ENCODE data around the gene ANKRD63.

ANKRD63 gene

DNA sequence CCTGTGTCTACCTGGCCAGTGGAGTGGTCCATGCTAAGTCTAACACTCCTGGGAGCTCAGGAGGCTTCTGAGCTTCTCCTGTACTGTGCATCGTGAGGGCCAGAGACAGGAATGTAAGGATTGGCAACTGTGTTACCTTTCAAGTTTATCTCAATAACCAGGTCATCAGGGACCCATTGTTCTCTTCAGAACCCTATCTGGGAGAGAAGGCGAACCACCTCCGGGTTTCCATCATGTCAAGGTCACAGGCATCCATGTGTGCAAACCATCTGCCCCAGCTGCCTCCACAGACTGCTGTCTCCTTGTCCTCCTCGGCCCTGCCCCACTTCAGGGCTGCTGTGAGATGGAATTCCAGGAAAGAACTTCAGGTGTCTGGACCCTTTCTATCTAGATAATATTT is 5.9 kb downstream of the ANKRD63 start:
- no peak for DNase-seq

DNA sequence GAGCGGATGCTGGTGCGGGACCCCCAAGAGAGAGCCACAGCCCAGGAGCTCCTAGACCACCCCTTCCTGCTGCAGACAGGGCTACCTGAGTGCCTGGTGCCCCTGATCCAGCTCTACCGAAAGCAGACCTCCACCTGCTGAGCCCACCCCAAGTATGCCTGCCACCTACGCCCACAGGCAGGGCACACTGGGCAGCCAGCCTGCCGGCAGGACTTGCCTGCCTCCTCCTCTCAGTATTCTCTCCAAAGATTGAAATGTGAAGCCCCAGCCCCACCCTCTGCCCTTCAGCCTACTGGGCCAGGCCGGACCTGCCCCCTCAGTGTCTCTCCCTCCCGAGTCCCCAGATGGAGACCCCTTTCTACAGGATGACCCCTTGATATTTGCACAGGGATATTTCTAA is 6.9 kb downstream of the ANKRD63 start:
- DNase-seq, result no peak

DNA sequence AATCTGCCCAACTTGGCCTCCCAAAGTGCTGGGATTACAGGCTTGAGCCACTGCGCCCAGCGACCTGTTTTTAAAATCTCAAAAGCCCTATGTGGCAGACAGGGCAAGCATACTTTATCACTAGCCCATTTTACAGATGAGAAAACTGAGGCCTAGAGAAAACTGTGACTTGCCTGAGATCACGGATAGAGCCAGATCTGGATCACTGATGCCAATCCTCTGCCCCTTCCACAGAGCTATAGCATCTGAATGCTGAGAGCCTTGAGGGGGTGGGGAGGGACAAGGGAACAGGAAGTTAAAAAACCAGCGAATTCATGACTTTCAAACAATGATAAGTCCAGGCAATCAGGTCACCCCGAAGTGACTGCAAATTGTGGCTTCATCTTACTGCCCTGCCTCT is 7.3 kb downstream of the ANKRD63 start:
- no peak for DNase-seq

GRCh38 chr15:40274350-40275274 is 8.3 kb downstream of the ANKRD63 start:
- DNase-seq, result peak; percentile 88

DNA sequence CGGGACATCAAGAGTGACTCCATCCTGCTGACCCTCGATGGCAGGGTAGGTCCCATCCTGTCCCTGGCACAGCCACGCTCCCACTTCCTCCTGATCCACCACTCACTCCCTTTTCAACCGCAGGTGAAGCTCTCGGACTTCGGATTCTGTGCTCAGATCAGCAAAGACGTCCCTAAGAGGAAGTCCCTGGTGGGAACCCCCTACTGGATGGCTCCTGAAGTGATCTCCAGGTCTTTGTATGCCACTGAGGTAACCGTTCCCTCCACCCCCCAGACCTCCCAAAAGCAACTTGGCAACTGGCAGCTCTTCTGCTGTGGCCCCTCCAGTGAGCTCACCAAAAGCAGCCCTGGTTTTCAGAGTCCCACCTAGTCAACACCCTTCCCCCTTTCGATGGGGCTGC is 9.4 kb downstream of the ANKRD63 start:
- DNase-seq, result no peak

- no peak for DNase-seq
These were observed 10.3 kb downstream of the ANKRD63 start for GRCh38 chr15:40272485-40273056.

GRCh38 chr15:40271685-40272484 is 11.0 kb downstream of the ANKRD63 start:
- no peak for DNase-seq

DNA sequence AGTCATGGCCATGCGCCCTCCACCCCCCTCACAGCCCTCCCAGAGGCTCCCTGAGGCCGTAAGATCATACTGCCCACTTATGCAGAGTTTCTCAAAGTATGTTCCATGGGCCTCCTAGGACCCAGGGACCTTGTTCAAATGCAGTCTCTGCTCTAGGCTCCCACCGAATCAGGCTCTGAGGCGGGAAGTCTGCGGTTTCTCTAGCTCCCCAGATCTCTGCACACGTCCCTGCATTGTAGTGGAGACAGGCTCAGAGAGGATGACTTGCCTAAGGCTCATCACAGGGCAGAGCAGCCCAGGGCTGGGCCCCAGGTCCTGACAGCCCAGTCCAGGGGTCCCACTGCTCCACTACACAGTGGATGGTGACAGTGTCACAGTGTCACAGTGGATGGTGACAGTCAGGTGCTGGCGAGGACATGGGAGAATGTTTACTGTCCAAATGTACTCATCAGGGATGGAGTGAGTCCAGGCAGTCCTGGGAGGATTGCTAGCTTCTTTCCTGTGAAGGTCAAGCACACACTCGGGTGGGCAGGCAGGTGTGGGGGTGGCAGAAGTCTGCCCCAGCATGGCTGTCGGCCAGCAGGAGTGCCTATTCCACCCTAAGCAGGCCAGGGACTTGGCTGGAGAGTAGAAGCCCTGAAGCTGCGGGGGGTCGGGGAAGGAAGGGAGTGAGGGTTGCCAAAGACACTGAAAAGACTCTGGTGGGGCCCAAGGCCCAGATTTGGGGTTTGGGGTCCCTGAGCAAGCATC is 12.4 kb downstream of the ANKRD63 start:
- no peak for DNase-seq

GRCh38 chr15:40269604-40270003 is 13.3 kb downstream of the ANKRD63 start:
- DNase-seq, result no peak

DNA sequence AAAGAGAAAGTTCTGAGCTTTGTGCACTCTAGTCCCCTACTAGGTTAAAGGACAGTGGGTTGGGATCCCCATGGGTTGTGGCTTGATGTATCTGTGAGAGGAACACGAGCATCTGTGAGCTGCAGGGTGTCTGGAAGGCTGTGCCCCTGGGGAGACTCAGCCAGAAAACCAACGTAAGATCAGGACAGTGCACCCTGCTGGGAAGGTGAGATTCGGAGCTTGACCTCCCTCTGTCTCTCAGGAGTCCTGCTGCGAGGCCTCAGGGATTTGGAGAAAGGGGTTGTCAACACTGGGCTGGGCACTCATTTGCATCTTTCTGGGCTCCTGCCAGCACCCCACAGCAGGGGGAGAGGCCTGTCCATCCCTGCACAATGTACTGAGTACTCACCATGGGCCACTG is 15.2 kb downstream of the ANKRD63 start:
- no peak for DNase-seq

- no peak for DNase-seq
These were observed 16.0 kb downstream of the ANKRD63 start for GRCh38 chr15:40266828-40267304.

DNA sequence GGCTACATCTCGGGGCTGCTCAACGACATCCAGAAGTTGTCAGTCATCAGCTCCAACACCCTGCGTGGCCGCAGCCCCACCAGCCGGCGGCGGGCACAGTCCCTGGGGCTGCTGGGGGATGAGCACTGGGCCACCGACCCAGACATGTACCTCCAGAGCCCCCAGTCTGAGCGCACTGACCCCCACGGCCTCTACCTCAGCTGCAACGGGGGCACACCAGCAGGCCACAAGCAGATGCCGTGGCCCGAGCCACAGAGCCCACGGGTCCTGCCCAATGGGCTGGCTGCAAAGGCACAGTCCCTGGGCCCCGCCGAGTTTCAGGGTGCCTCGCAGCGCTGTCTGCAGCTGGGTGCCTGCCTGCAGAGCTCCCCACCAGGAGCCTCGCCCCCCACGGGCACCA is 17.0 kb downstream of the ANKRD63 start:
- DNase-seq, result no peak

- no peak for DNase-seq
These were observed 17.5 kb downstream of the ANKRD63 start for GRCh38 chr15:40265355-40265754.

DNA sequence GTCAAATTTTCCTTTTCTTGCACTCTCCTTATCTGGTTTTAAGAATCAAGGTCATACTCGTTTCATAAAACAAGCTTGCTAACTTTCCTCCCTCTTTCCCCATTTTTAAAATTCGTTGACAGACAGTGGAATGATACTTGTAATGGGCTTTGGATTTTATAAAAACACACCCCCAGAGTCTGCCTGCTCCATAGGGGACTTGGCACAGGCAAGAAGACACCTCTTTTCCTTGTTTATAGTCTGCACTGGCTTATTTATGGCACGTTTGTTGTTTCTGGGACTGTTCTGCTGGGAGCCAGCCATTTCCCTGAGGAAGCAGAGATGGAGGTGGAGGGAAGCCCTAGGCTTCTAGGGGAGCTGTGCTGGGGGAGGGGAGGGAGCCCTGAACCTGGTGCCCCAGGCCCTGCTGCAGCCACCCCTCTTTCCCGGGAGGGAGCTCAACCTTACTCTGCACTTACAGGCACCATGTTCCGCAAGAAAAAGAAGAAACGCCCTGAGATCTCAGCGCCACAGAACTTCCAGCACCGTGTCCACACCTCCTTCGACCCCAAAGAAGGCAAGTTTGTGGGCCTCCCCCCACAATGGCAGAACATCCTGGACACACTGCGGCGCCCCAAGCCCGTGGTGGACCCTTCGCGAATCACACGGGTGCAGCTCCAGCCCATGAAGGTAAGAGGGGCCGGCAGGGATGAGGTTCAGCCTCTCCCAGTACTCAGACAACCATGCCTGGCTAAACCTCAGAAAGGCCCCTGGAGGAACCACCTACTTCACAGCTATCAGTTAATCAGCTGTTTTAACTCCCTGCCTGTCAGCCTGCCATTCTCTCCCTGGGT is 18.3 kb downstream of the ANKRD63 start:
- no peak for DNase-seq

DNA sequence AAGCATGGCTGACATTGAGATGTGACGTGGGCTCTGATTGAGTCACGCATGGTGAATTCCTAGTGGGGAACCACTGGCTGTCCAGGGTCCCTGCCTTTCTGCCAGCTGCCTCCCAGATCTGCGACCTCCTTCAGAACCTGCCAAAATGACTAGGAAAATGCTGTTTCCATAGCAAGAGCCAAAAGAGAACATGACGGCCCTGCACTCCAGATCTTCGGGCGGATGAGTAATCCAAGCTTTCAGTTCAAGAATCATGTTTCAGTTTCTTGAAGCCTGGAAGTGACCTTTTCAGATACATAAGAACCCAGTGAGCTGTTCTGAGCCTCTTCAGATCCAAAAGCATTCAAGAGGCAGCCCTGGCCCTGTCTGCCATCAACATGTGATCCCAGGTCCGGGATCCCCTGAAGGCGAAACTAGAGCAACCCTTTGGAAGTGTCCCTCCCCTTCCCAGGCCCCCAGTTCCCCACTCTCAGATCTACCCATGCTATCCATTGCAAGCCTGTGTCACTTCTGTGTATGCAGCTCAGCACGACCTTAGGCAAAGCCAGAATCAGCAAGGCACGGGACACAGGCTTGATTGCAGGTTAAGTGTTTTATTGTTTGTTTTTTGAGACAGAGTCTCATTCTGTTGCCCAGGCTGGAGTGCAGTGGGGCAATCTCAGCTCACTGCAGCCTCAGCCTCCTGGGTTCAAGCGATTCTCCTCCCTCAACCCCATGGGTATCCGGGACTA is 19.7 kb downstream of the ANKRD63 start:
- DNase-seq, result no peak

DNA sequence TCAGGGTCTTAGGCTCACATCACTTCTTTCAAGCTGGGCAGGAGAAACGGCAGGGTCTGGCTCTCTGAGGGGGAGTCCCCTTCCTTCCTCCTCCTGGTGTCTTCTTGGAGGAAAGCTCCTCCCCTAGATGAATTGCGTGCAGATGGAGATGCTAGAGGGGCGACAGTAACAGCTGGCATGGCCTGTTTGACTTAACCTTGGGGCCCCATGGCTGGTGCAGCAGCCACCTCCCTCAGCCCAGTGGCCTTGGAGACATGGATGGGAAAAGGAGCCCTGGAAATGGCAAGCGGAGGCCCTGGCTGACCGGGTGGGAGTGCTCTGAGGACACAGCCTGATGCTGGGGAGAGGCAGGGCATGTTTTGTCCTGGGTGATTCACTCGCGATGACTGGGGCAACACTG is 23.8 kb downstream of the ANKRD63 start:
- no peak for DNase-seq

DNA sequence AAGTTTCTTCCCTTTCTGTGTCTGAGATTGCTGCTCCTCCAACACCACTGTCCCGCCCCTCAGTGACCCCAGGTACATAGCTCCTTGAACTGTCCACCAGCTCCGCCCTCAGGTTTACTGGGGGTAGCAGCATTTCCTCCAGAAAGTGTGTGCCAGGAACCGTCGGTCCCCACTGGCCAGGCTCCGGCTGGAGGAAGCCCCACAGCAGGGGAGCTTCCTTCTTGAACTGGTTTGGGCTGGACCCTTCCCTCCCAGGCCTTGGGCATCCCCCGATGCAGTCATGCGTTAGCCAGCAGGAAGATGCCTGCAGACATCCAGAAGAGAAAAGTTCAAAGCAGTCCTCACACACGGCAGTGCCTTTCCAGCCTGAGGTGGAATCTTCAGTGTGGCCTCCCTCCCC is 24.3 kb downstream of the ANKRD63 start:
- no peak for DNase-seq

DNA sequence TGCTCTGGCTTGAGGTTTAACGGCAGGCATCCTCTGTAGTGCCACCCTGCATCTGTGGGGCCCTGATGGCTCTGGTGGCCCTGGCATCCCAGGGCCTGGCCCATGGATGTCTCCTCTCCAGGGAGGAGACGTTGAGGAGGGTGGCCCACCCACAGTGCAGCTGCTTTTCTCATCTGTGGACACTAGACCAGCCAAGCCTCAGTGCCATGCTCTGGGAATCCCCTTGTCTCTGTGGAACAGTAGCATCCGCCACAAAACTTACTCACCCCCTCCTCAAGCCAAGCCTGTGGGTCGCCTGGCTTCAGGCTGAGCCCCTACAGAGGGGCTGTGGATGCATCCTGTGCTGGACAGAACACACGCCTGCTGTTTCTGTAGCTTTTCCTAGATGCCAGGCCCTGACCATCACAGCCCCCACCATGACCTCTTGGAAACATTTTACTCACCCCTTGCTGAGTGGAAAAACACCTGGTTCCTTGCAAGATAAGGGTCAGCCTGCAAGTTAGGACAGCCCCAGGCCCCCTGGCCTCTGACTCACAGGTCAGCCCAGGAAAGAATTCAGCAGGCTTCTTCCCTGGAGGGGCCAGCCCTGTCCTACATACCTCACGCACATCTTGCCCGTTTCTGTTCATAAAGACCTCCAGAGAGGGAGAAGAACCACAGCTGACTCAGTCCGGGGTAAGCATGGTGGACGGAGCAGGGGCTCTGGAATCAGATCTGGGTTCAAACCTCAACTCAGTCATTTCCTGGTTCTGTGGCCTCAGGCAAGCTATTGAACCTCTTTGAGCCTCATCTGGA is 25.0 kb downstream of the ANKRD63 start:
- DNase-seq, result no peak

DNA sequence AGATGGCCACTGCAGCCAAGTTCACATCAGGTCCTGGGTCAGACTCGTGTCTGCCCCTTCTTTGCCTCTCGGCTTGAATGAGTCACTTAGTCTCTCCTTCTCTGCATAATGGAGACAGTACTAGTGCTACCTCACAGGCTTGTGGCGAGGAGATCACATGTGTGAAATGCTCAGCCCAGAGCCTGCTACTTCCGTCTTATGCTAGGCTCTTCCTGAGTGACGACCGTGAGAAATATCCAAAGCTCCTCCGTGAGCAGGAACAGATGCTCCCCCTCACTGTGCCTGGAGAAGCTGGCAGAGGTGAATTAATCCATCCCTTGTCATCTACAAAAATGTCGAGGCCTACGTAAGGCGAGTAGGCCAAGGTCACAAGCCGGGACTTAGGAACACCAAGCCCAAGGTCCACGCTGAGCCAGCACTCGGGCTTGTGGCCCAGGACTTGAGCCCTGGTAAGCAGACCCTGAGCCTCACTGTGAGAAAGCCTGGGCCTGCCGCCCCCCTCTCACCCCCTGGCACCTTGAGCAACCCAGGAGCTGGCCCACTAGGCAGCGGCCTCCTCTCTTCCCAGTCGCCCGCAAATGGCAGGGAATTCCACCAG is 26.1 kb downstream of the ANKRD63 start:
- no peak for DNase-seq

DNA sequence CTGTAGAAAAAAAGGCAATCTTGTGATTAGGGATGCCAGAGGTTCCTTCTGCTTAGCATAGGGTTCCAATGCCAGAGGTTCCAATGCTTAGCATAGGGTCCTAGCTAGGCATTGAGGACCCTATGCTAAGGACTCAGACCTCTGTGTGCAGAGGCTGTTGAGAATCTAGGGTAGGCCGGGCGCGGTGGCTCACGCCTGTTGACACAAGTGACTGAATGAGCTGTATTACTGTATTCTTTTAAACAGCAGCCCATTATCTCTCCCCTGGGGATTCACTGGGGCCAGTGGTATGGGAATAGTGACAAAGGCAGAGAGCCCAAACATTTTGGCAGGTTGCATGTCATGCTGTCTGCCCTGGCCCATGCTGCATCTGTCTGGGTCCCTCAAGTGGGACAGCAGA is 27.8 kb downstream of the ANKRD63 start:
- no peak for DNase-seq

Measured in right forelimb (tissue), 1 donor.